ENCODE measurements around the gene MUC22.
A peak's percentile ranks its signal among the peaks of the same experiment; 100 is the strongest.
"Not testable (repeated sequence)": the region's sequence is repeated elsewhere in the genome, so short reads cannot be mapped to it uniquely, and the experiment has no call there.

MUC22 gene

GRCh38 chr6:31010393-31011060 is at the start of gene MUC22:
Gene MUC22, plus strand, starts transcription at chr6:31010474. Its CDS starts 233 bp downstream, at chr6:31010707.
- no peak for DNase-seq

- no peak for DNase-seq
Observed at GRCh38 chr6:30960907-30961673, 49.2 kb upstream of the MUC22 start.

- no peak for DNase-seq
Observed at GRCh38 chr6:30962716-30963115, 47.6 kb upstream of the MUC22 start.

- no peak for DNase-seq
Observed at GRCh38 chr6:30963641-30964040, 46.6 kb upstream of the MUC22 start.

DNA sequence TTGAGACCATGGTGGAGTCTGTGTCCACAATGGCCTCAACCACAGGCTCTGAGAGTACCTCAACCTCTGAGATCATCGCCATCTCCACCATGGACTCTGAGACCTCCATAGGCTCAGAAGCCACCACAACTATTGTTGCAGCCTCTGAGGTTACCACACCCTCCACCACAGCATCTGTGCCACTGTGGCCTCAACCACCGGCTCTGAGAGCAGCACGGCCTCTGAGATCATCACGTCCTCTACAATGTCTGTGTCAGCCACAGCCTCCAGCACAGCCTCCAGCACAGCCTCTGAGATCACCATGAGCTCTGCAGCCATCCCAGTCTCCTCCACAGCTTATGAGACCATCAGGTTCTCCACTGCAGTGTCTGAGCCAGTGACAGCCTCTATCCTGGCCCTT is 46.2 kb upstream of the MUC22 start:
- DNase-seq, result no peak

- no peak for DNase-seq
Observed at GRCh38 chr6:30965140-30965601, 45.1 kb upstream of the MUC22 start.

- DNase-seq, result no peak
Observed at GRCh38 chr6:30966154-30966553, 44.1 kb upstream of the MUC22 start.

GRCh38 chr6:30969171-30969570 is 41.1 kb upstream of the MUC22 start:
- not testable (repeated sequence) for DNase-seq

DNA sequence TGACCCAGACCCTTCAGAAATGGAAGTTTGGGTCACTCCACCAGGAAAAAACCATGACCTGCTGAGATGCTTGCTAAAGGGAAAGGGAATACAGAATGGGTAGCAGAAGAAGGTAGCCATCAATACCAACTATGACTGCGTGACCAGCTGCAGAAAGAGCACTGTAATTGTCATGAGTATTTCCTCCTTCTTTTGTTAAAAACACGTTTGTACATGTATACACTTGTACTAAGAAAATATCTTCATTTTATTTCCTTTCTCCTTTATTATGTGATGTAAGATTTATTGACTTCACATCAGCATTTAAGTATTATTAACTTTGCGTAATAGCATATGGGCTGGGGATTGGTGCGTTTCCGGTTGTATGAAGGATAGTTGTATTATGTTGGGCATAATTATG is 39.3 kb upstream of the MUC22 start:
- no peak for DNase-seq

DNA sequence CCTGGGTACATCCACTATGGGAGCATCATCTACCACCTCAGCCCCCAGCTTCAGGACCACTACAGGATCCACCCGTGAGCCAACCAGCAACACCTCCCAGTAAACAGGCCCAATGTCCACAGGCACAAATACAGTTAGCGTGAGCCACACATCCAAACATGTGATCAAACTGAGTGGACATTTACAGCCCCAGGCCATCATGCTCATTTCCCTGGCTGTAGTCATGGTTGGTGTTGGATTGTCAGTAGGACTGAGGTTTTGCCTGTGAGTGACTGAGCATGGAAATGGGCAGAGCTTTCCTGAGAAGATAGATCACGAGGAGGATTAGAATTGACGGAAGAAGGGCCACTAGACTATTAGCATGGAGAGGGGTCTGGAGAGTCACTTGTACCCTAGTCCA is 37.5 kb upstream of the MUC22 start:
- DNase-seq, result no peak

DNA sequence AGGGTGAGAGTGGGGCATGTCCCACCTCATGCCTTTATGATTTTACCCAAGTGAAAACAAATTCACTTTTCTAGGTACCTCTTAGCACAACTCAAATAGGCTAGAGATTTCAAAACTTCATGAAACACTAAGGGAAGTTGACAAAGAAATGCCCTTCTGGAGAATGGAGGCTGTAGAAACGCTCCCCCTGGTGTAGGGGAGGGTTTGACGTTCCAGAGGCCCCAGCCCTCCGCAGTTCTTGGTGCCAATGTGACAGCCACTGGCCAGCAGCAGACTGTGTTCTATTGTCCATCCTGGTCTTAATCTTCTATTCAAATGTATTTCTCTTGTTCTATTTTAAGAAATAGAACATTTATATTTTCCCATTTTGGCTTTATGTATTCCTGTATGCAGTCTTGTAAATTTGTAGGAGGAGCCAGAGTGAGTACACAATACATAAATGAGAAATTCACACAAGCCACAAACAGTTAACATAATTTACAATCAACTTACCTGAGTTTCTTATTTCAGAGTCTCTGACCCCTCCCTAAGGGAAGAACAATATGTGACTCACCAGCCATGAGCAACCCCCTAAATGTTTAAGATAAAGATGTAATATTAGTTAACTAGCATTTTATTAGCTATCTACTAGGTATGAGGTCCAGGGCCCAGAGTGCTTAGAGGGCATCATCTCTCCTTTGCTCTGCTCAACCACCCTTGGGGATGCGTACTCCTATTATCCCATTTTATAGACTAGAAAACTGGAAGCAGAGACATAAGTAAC is 35.6 kb upstream of the MUC22 start:
- no peak for DNase-seq

DNA sequence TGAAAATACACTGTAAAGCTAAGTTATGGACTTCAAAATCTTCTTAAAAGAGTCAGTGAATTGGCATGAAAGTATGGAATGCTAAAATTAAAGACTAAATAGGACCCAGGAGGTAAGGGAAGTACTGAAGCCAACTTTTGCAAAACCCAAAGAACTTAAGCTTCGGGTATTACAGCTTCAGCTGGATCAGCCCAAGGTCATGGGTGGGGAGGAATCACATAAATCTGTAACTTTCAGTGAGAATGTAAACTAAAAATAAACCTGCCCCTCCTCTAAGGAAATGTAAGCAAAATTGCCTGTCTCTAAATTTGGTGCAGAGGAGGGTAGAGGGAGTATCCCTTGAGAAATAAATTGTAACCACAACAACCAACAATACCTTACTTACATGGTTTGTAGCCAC is 31.1 kb upstream of the MUC22 start:
- DNase-seq, result no peak

GRCh38 chr6:30979690-30980089 is 30.6 kb upstream of the MUC22 start:
- DNase-seq, result no peak

DNA sequence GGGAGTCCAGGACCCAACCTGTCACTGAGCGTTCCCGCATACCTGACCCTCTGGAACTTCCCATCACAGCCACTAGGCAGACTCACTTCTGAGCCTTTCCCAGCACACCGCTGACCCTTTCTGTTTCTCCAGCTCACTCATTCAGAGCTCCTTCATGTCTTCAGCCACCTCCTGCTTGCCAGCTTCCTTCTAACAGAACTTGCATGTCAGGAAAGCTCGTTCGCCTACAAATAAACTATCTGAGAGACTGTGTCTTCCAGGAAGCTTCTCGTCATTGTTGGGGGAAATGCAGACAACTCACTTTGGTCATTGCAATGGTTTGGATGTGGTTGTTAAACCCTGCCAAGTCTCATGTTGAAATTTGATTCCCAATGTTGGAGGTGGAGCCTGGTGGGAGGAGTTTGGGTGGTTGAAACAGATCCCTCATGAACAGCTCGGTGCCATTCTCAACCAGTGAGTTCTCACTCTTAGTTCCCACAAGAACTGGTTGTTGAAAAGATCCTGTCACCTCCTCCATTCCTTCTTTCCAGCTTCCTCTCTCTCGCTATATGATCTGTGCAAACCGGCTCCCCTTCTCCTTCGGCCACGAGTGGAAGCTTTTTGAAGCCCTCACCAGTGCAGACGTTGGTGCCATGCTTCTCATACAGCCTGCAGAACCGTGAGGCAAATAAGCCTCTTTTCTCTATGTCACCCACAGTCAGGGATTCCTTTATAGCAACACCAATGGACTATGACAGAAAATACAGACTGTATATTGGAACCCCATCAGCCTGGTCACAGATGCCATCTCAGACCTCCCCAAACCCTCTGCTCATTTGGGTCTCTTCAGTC is 28.1 kb upstream of the MUC22 start:
- no peak for DNase-seq

DNA sequence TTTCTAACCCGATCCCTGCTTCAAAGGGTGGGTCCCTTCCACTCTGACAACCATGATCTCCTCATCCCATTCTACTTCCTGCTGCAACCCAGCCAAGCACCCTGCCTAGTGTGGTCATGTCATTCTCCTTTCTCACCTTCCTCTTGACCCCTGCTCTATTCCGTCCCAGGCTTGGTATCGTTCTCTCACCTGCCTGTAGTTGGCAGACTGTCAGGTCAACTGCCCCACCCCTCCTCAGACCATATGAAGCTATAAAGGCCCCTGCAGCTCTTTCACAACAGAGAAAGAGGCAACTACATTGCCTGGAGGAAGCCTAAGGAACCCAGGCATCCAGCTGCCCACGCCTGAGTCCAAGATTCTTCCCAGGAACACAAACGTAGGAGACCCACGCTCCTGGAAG is 26.8 kb upstream of the MUC22 start, which contains the start of gene MUC21:
Gene MUC21 (plus strand): TSS at position 280 of the 400 bp plus-strand sequence. CDS start 241 bp downstream, outside the sequence.
- DNase-seq, result no peak

- DNase-seq, result no peak
Observed at GRCh38 chr6:30985490-30985889, 24.8 kb upstream of the MUC22 start.

DNA sequence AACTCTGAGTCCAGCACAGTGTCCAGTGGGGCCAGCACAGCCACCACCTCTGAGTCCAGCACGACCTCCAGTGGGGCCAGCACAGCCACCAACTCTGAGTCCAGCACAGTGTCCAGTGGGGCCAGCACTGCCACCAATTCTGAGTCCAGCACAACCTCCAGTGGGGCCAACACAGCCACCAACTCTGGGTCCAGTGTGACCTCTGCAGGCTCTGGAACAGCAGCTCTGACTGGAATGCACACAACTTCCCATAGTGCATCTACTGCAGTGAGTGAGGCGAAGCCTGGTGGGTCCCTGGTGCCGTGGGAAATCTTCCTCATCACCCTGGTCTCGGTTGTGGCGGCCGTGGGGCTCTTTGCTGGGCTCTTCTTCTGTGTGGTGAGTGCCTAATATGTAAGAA is 23.0 kb upstream of the MUC22 start:
- DNase-seq, result no peak

DNA sequence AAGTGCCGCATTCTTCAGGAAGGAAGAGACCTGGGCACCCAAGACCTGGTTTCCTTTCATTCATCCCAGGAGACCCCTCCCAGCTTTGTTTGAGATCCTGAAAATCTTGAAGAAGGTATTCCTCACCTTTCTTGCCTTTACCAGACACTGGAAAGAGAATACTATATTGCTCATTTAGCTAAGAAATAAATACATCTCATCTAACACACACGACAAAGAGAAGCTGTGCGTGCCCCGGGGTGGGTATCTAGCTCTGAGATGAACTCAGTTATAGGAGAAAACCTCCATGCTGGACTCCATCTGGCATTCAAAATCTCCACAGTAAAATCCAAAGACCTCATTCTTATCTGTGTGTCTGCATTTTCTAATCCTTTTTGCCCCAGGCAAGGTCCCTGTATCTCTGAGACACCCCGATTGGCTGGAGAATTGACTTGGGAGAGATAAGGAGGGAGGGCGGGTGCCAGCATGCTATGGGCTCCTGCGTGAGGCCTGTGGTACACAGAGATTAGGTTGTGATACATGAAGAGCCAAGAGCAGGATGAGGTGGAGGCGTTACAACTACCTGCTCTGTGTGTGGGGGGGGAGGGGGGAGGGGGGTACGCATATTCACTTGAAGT is 22.0 kb upstream of the MUC22 start:
- no peak for DNase-seq

DNA sequence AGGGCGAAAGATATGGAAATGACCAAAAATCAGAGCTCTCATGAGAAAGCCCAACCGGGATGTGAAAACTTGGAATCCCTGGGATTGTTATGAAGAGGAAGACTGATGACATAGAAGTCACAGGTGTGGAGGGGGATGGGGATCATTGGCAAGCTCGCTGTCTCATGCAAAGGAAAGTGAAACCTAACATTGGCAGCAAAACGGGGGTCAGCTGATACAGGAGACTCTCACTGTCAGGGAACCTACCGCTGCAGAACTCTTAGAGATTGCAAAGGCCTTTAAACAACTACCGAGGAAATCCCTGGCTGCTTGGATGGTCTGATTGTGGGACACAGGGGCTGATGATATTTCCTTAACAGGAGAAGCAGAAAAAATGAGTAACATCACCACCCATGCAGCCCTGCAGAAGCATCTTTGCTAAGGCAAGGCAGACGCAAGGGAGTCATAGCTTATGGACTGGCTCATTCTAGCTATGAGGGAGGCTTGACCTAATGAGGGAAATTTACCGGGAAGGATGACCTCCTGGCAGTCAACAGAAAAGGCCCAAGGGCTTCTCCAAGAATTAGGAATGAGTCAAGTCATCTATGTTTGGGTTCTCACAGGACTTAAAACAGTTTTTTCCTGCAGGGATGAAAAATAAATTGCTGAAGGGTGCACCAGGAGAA is 19.7 kb upstream of the MUC22 start:
- DNase-seq, result peak; percentile 7

GRCh38 chr6:30991891-30992290 is 18.4 kb upstream of the MUC22 start:
- DNase-seq, result no peak

DNA sequence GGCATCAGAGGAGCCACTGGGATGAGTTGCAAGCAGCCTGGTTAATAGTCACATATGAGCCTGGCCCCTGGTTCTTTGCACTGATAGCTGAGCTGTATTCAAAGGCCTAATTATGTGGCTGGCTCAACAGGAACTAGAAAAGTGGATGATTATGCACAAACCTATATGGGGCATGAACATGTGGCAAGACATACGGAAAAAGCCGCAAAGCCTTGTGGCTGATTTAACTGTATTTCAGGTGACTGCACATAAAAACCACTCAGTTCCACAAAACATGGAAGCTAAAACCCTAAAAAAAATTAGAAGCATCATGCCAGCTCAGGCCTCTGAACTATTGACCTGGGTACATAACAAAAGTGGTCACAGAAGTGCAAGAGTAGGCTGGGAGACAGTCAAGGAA is 13.0 kb upstream of the MUC22 start:
- no peak for DNase-seq

DNA sequence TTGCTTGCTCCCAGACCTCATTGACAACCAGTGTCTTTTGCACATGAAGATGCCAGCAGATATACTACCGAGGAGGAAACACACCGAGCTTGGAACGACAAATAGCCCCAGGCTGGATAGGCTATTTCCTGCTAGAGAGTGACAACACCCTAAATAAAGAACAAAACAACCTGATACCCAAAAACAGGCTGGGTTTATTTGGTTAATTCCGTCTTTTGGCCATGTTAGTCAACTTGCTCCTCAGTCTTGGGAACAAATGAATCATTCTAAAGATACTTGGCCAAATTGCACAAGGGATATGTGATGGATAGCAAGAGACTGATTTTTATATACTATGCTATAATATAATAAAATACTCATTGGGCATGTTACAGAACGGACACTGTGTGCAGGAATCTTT is 11.5 kb upstream of the MUC22 start:
- no peak for DNase-seq

Measured in activated T-cell treated with anti-CD3 and anti-CD28 coated beads for 4 hours (primary cell).